HG03045 (cell line): ENCODE data around the gene HMOX2.

Experiments
- ATAC-seq: cut with Tn5 transposase; IDR thresholded peaks from one replicate; pipeline ENCODE4 v1.9.1; 2021; ENCODE audit warnings: mild to moderate bottlenecking, moderate library complexity; ENCODE audit not compliant: unreplicated experiment

HMOX2 gene

GRCh38 chr16:4552541-4552940, 76.3 kb downstream of the HMOX2 start:
- ATAC-seq, result no peak

- no peak for ATAC-seq
Measured at GRCh38 chr16:4556112-4556511, 79.9 kb downstream of the HMOX2 start, which contains the start of gene C16orf96. Gene C16orf96, plus strand, starts transcription at chr16:4556340. Its CDS starts 150 bp downstream, at chr16:4556490.

GRCh38 chr16:4556580-4556979, 80.4 kb downstream of the HMOX2 start:
- ATAC-seq, result no peak

GRCh38 chr16:4557973-4558372, 81.8 kb downstream of the HMOX2 start:
- ATAC-seq, result no peak
